Endodermal cell (in vitro differentiated cells): ENCODE results near the gene LMNA. TPM values are rescaled to one million over a fixed set of nuclear protein-coding genes. Genes with fewer than 3 reads are reported as not detected.

Experiments used
- DNase-seq: peaks from one replicate; pipeline ENCODE4 v3.0.0-alpha.2; 2017
- H3K27ac ChIP-seq: 2 replicates; pipeline ENCODE4 v1.5.1; 2013; ENCODE audit warnings: mild to moderate bottlenecking, low read depth, low read length, moderate library complexity
- H3K27me3 ChIP-seq: 2 replicates; pipeline ENCODE4 v1.6.1; 2013; ENCODE audit warnings: mild to moderate bottlenecking, low read length, moderate library complexity; ENCODE audit not compliant: insufficient read depth, control insufficient read depth, poor library complexity, severe bottlenecking
- H3K36me3 ChIP-seq: 2 replicates; pipeline ENCODE4 v1.7.0; 2013; ENCODE audit warnings: mild to moderate bottlenecking, low read length, moderate library complexity; ENCODE audit not compliant: control insufficient read depth, insufficient read depth
- H3K4me1 ChIP-seq: one replicate; pipeline ENCODE4 v1.7.0; 2013; ENCODE audit warnings: low read length; ENCODE audit not compliant: control insufficient read depth, insufficient read depth
- H3K4me3 ChIP-seq: 2 replicates; pipeline ENCODE4 v1.5.1; 2013; ENCODE audit warnings: mild to moderate bottlenecking, low read length, moderate library complexity
- H3K9ac ChIP-seq: 2 replicates; pipeline ENCODE4 v1.6.1; 2013; ENCODE audit warnings: mild to moderate bottlenecking, low read length, moderate library complexity; ENCODE audit not compliant: poor library complexity, severe bottlenecking; ENCODE audit errors: extremely low read depth
- H3K9me3 ChIP-seq: 2 replicates; pipeline ENCODE4 v1.6.1; 2013; ENCODE audit warnings: mild to moderate bottlenecking, low read length, moderate library complexity; ENCODE audit not compliant: control insufficient read depth
- H3K27ac Mint-ChIP-seq: 2 replicates; pipeline ENCODE4 v1.8.0; 2020; ENCODE audit warnings: mixed read lengths
- H3K27me3 Mint-ChIP-seq: 2 replicates; pipeline ENCODE4 v1.8.0; 2021; ENCODE audit warnings: mild to moderate bottlenecking, mixed read lengths; ENCODE audit not compliant: insufficient read depth
- H3K36me3 Mint-ChIP-seq: 2 replicates; pipeline ENCODE4 v1.8.0; 2020; ENCODE audit warnings: low read depth, mixed read lengths
- H3K4me1 Mint-ChIP-seq: 2 replicates; pipeline ENCODE4 v1.8.0; 2020; ENCODE audit warnings: mixed read lengths
- H3K4me3 Mint-ChIP-seq: 2 replicates; pipeline ENCODE4 v1.8.0; 2020; ENCODE audit warnings: mild to moderate bottlenecking, moderate library complexity, mixed read lengths
- H3K9me3 Mint-ChIP-seq: 2 replicates; pipeline ENCODE4 v1.8.0; 2020; ENCODE audit warnings: mild to moderate bottlenecking, mixed read lengths
- WGBS, 2 experiments: methylation state at CpG; one replicate each; pipeline versions ENCODE4 v1.1.5 to v1.1.7; 2013; ENCODE audit warnings: missing lambda C conversion rate in 2 of 2, mixed read lengths in 1 of 2; ENCODE audit not compliant: insufficient coverage in 1 of 2, insufficient read length in 1 of 2; 5-methylcytosine and 5-hydroxymethylcytosine counted together
- total RNA-seq, 2 donors: library from RNA; stranded (reverse); fragmentation: NEBNext Ultra II Directional in 1 of 2; extraction: Animal tissue kit (Norgen Biotek cat#: 25700) in 1 of 2; gene quantifications; 2 replicates in 1 of 2; 3 replicates in 1 of 2; pipeline ENCODE4 v1.2.1, GENCODE V29; 2021
- TF ChIP-seq, protein P1 (sequence below): fragments of 200-600 bp; sonication (generic); conservative IDR thresholded peaks from 2 replicates; pipeline ENCODE4 v1.5.0; 2021; ENCODE audit warnings: antibody characterized with exemption, mild to moderate bottlenecking

Gene LMNA
- total RNA-seq, 2 donors from 2014 or later, result 41.2 to 42.0 TPM

DNA sequence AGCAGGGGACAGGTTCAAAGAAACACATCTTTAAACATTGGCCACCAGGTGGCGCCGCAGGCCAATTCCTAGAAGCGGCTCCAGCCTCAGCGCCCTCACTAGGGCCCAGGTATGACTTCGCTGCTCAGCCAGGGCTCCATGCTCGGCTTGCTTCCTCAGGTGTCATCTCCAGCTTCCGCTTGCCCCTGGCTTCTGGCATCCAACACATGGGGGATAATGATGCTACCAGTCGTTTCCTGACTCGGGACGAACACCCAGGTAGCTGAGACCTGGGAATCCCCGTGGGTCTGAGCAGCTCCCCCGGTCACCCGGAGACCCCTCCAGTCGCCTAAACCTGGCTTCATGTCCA, 23.7 kb upstream of the LMNA start:
- Histone ChIP-seq H3K4me3 (no peak overlapping the region), H3K36me3 (peaks cover 44% of the 10 kb centered on the region), H3K9me3 (no peaks in the 10 kb centered on the region), H3K27me3 (no peaks in the 10 kb centered on the region), H3K9ac (no peak overlapping the region), H3K27ac (no peak overlapping the region), H3K4me1 (no peaks in the 10 kb centered on the region)
- Mint-ChIP-seq H3K27ac (peak overlapping the region; percentile 89), H3K36me3 (peaks cover 47% of the 10 kb centered on the region), H3K27me3 (no peaks in the 10 kb centered on the region), H3K4me1 (peaks cover 15% of the 10 kb centered on the region), H3K4me3 (no peak overlapping the region), H3K9me3 (no peaks in the 10 kb centered on the region)
- peak; percentile 97 for DNase-seq
- 51 to 52% methylated on average over 14 of the region's 14 CpGs for WGBS, 2 experiments
- TF ChIP-seq, protein P1, sequence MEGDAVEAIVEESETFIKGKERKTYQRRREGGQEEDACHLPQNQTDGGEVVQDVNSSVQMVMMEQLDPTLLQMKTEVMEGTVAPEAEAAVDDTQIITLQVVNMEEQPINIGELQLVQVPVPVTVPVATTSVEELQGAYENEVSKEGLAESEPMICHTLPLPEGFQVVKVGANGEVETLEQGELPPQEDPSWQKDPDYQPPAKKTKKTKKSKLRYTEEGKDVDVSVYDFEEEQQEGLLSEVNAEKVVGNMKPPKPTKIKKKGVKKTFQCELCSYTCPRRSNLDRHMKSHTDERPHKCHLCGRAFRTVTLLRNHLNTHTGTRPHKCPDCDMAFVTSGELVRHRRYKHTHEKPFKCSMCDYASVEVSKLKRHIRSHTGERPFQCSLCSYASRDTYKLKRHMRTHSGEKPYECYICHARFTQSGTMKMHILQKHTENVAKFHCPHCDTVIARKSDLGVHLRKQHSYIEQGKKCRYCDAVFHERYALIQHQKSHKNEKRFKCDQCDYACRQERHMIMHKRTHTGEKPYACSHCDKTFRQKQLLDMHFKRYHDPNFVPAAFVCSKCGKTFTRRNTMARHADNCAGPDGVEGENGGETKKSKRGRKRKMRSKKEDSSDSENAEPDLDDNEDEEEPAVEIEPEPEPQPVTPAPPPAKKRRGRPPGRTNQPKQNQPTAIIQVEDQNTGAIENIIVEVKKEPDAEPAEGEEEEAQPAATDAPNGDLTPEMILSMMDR, result peak; percentile 94

DNA sequence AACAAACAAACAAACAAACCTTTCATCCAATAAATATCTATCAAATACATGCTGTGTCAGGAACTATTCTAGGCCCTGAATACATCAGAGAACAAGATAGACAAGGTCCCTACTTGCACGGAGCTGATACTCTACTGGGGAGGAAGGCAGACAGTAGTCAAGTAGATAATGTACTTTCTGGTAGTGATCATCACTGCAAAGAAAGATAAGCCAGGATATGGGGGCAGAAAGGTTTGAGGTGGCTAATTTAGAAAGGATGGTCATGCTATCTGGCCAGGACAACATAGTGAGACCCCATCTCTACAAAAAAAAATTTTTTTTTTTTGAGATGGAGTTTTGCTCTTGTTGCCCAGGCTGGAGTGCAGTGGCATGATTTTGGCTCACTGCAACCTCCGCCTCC, 22.9 kb upstream of the LMNA start:
- H3K27me3 Mint-ChIP-seq, result no peaks in the 10 kb centered on the region
- DNase-seq, result no peak
- no peak overlapping the region for H3K4me3 Mint-ChIP-seq
- H3K9me3 Mint-ChIP-seq, result no peaks in the 10 kb centered on the region
- Histone ChIP-seq H3K9me3 (no peaks in the 10 kb centered on the region), H3K36me3 (peaks cover 51% of the 10 kb centered on the region), H3K27me3 (no peaks in the 10 kb centered on the region), H3K4me1 (no peaks in the 10 kb centered on the region), H3K9ac (no peak overlapping the region), H3K4me3 (no peak overlapping the region), H3K27ac (no peak overlapping the region)
- peaks cover 46% of the 10 kb centered on the region for H3K36me3 Mint-ChIP-seq
- WGBS, 2 experiments, result 97 to 100% methylated on average over 2 of the region's 2 CpGs
- H3K4me1 Mint-ChIP-seq, result peaks cover 8% of the 10 kb centered on the region
- TF ChIP-seq, protein P1, result no peak
- no peak overlapping the region for H3K27ac Mint-ChIP-seq

DNA sequence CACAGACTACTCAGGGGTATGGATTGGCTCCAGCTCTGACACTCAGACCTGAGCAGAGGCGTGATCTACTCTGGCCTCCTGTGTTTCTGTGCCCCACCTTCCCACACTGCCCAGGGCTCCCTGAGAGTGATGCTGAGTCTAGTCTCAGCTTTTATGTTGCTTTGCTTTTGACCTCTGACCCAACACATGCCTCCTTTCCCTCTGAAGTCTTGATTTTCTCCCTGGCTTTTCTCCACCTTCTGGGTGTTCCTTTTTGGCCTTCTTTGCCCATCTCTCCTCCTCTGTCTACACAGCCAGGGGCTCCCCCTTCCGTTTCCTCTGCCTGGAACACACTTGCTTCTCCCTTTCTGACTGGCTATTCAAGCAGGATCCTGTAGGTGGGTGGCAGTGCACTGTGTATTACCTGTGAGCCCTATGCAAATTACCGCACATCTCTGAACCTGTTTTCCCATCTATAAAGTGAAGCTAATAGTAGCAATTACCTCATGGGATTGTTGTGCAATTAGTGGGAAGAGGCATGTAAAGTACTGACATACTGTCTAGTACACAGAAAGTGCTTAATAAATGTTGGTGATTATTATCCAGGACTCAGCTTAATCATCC, 18.5 kb upstream of the LMNA start:
- Mint-ChIP-seq H3K27ac (peak overlapping the region; percentile 15), H3K27me3 (no peaks in the 10 kb centered on the region), H3K9me3 (no peaks in the 10 kb centered on the region), H3K4me1 (peaks cover 20% of the 10 kb centered on the region), H3K36me3 (peaks cover 43% of the 10 kb centered on the region), H3K4me3 (no peak overlapping the region)
- TF ChIP-seq, protein P1, result no peak
- peak; percentile 38 for DNase-seq
- no peak overlapping the region for H3K27ac ChIP-seq
- H3K27me3 ChIP-seq, result no peaks in the 10 kb centered on the region
- H3K36me3 ChIP-seq, result peaks cover 80% of the 10 kb centered on the region
- 86 to 100% methylated on average over 1 to 3 of the region's 3 CpGs for WGBS, 2 experiments
- no peaks in the 10 kb centered on the region for H3K4me1 ChIP-seq
- H3K9me3 ChIP-seq, result no peaks in the 10 kb centered on the region
- no peak overlapping the region for H3K9ac ChIP-seq
- H3K4me3 ChIP-seq, result no peak overlapping the region
